HG02885 (cell line): ENCODE results near the gene P2RX5.

Experiments
- ATAC-seq: cut with Tn5 transposase; IDR thresholded peaks from one replicate; pipeline ENCODE4 v1.9.1; 2021; ENCODE audit warnings: mild to moderate bottlenecking; ENCODE audit not compliant: unreplicated experiment, poor library complexity

The P2RX5 gene

DNA sequence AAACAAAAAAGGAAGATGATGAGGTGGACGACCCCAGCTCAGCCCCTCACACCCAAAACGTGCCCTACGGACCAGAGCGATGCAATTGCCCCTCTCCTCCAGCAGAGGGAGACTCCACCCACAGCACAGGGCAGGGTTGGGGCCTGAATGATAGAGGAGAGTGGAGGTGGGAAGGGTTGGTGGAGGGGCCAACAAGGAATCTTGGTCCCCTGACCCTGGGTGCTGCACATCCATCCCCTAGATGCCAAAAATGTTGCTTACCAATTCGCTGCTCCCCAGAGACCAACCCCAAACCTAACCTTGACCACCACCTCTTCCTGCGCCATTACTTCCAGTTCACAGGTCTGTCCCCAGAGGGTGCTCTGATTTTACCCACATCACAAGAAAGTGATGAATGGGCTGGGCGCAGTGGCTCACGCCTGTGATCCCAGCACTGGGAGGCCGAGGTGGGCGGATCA is 12.9 kb downstream of the P2RX5 start:
- ATAC-seq, result peak; percentile 47

DNA sequence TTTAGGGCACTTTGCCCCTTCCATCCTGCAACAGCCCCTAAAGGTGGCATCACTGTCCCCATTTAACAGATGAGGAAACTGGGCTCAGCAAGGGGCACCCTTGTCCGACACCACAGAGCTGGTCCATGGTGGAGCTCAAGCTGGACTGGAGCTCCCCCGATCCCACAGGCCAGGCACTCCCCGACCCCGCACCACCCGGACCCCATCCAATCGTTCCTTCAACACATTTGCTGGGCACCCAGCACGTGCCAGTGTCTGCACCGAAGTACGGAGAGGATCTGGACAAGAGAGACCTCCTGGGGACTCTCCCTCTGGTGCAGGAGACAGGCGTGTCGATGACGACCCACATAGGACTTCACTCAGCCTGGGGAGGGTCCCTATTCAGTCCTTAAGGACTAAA is 13.9 kb downstream of the P2RX5 start:
- no peak for ATAC-seq

DNA sequence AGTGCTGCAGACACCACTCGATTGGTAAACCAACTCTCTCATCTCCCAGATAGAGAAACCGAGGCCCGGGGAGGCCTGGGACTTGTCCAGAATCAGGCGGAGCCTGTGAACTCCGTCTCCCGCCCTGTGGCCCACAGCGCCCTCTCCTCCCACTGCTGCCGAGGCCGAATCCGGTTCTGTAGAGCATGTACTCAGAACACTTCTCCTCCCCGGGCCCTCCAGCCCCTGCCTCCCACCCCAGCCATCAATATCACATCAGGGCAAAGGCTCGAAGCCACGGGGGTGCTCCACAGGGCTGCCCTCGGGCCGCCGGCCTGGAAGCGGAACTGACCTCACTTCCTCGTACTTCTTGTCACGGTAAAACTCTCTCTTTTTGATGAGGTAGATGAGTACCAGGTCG is 14.4 kb downstream of the P2RX5 start:
- no peak for ATAC-seq

DNA sequence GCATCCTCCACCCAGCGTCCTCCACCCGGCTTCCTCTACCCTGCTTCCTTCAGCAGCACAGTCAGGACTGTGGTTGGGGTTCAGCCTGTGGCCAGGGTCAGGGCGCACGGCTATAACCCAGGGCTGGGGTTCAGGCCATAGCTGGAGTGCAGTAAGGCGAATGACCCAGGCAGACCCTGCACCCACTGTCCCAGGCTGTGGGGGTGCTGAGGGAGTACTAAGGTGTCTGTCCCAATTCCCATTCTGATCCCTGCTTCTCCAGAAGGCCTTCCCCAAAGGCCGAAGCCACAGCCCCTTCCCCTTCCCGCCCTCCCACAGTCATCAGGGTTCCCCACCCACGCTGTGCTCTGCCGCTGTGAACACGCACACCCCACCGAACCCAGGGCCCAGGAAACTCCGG is 14.9 kb downstream of the P2RX5 start:
- ATAC-seq, result no peak

DNA sequence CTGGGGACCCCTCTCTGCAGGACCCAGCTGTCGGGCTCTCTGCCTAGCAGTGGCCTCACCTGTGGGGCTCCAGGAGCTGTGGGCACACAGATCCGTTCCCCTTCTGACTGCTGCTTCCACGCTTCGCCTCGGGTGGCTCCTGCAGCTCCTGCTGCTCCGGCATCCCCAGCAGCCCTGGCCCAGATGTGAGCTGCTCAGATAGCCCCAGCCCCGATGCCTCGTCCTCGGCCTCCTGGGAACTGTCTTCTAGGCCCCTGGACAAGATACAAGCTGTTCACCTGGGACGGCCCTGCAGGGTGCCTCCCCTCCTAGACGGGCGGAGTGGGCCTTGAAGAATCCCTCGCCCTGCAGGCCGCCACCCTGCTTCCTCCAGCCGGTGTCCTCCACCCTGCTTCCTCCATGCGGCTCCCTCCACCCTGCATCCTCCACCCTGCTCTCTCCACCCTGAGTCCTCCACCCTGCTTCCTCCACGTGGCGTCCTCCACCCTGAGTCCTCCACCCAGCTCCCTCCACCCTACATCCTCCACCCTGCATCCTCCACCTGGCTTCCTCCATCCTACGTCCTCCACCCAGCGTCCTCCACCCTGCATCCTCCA is 16.3 kb downstream of the P2RX5 start:
- no peak for ATAC-seq

DNA sequence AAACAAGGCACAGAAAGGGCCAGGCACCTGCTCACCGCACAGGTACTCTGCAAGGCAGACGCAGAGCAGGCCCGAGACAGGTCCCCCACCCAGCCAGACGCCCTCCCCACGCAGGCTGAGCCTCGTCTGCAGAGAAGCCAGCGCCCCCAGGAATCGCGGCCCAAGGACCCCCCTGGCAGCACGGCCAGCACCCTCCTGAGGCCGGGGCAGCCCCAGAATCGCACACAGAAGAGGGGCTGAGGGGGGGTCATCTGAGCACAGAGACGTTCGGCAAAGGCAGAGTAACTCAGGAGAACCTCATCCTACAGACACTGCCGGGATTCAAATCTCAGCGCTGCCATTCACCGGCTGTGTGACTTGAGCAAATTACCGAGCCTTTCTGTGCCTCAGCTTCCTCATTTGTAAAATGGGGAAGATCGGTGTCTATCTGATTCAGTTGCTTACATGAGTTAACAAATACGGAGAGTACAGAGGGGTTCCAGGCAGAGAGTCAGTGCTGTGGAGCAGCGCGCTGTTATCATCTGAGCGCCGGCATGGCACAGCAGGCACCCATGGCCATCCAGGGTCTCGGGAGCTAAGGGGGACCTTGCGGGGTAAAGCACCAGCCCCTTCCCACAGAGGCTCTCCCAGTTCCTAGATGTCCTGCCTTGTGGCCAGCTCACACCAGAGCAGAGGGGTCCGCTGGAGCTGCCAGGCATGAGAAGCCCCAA is 17.0 kb downstream of the P2RX5 start:
- ATAC-seq, result no peak

DNA sequence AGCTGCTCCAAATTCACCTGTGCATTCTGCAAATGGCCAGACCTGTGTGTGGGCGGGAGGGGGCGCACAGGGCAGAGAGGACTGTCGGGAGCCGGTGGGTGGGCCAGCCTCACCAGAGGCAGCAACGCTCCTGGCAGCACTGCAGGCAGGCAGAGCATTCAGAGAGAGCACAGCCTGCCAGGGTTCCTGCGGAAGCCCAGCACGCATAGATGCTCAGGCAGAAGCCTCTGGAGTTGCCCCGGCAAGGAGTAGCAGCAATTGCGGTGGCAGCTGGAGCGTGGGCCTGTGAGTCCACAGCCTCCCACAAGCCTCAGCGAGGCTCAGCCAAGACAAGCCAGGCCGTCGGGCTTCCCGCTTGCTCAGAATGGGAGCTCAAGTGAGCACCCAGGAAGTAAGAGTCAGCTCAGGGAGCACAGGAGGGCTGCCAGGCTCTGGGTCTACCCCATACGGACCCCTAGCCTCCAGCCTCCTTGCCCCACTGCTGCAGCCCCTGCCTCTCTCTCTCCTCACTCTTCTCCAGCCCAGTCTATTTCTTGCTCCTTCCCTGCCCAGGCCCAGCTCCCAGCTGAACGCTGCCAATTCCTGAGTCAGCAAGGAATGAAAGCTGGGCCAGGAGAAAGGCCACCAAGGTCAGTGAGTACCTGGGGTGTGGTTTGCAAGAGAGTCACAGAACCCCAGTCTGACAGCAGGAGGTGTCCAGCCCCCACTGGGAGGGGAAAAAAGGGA is 17.7 kb downstream of the P2RX5 start:
- no peak for ATAC-seq

DNA sequence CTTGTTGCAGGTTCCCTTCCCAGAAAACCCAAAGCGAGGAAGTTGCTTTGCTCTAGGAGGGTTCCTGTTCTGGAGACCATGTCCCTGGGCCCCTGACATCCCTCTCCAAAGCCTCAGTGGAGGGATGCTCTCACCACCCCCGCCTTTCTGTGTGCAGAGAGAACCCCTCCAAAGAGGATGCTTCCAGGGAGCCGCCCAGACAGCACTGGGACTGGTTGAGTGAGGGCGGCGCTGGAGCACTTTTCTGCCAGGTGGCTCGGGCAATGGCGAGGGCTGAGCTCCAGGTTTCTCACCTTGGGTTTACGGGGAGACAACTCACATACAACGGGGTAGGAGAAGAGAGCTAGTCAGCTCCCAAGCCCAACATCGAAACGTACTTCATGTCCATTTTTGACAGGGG is 20.1 kb downstream of the P2RX5 start:
- ATAC-seq, result no peak

DNA sequence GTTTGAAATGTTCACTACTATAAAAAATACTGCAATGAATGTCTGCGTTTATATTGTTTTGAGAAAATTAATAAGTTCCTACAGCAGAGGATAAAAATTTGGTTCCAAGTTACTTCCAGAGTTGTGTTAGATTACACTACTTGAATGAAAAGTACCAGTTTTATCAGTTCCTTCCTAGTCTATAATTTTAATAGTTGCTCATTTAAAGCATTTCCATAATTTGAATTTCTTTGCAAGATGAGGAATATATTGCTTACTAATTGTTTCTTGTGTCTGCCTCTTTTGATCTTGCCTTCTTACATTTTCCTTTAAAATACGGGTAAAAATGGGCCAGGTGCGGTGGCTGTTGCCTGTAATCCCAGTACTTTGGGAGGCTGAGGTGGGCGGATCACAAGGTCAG is 23.4 kb downstream of the P2RX5 start:
- no peak for ATAC-seq

DNA sequence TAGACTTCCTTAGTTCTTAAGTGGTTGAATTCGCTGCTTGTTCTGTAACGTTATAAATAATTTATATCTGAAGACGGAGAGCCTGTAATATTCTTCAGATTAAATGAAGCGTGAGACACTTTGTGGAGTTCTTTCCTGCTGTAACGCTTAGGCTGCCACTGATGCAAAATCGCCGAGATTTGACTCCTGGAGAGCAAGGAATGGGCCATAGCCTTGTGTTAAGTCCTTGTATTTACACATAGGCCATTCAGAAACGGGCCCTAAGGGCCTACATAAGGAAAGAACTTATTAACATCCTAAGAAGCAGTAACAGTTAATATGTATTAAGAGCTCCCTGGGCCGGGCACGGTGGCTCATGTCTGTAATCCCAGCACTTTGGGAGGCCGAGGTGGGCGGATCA is 26.4 kb downstream of the P2RX5 start:
- ATAC-seq, result no peak

DNA sequence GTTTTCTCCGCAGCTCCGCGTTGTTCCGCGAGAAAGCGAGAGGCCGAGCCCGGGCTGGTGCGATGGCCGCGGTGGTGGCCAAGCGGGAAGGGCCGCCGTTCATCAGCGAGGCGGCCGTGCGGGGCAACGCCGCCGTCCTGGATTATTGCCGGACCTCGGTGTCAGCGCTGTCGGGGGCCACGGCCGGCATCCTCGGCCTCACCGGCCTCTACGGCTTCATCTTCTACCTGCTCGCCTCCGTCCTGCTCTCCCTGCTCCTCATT is 26.9 kb downstream of the P2RX5 start:
- no peak for ATAC-seq

DNA sequence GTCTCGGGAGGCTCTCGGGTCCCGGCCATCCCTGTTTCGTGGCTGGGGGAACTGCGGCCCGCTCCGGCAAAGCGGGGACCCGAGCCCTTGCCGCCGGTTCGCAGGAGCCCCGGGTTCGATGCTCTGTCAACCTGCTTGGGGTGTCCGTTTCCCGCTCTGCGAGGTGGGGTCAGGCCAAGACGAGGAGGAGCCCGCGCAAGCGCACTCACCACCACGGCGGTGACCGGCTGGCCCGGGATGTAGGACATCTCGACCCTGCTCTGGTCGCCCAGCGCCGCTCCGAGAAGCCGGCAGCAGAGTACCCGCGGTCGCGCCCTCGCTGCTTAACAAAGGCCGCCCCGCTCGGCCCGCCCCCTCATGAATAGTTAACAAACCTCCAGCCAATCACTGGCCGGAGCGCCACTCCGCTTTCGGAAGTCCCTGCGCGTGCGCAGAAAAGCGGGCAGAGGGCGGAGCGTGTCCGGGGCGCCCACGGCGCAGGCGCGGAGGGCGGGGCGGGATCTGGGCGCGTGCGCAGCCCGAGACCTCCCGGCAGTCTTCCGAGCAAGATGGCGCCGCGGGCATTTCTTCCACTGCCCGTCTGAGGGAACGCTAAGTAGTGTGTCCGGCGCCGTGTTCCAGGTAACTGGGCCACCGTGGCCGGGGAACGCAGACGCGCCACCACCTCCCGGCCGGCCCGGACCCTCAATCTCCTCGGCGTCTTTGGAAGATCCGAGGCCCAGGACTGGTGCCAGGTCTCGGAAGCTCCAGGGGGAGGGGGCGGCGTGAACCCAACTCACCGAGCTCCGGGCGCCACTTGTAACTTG is 27.5 kb downstream of the P2RX5 start, which contains the start of the genes EMC6 and TAX1BP3:
TSS of gene EMC6 (plus strand) at position 534 of the 806 bp plus-strand sequence. CDS start 335 bp downstream, outside the sequence.
TSS of gene TAX1BP3 (minus strand) at position 300 of the 806 bp plus-strand sequence. CDS start at position 248, 52 bp downstream.
- ATAC-seq, result peak; percentile 91

DNA sequence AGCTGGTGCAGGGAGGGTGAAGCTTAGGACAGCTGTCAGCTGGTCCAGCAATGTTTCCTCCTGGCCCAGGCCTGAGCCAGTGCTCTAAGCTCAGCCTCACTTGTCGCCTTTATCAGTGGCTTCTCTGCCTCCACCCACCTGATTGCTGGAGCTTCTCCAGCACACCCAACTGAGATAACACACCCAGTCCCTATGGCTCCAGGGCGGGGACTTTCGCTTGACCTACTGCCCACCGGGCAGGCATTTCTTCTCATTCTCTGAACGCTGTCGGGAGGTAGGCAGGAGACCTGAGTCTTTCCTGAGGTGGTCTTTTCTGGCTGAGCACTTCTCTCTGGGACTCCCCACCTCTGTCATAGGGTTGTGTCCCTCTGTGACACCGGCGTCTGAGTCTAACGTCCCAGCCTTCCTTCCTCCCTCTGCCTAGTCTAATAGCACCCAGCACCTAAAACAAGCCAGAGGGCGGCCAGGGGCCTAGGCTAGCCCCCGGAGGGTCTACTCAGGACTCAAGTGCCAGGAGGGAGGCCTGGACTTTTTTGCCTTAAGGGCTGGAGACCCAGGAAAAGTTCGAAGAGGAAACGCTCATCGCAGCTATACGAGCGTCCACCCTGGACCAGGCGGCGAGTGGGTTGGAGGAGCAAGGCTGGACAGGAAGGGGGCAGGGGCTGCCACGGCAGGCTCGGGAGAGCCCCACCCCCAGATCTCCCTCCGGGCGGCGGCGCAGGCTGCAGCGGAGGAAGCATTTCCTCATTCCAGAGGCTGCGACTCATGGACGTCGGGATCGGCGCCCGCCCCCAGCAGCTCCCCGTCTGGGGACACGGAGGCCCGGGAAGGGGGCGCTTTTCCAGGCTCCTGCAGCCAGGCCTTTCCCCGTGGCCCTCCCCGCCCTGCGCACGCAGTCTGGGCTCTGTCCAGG is 28.3 kb downstream of the P2RX5 start:
- ATAC-seq, result peak; percentile 19

DNA sequence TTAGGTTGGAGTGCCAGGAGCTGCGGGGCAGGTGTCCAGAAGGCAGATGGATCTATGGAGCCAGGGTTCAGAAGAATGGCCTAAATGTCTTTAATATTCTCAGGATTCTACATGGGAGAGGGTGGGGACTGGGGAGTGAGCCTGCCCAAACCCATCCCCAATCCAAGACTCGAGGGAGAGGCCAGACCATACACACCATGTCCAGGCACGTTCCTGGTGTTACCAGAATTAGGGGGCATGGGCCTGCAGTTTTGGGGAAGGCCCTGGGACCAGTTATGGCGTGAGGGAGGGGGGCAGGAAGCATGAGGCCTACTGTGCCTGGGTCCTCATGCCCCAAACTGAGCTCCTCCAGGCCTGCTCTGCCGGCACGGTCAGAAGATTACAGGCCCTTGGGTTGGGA is 29.4 kb downstream of the P2RX5 start:
- no peak for ATAC-seq

DNA sequence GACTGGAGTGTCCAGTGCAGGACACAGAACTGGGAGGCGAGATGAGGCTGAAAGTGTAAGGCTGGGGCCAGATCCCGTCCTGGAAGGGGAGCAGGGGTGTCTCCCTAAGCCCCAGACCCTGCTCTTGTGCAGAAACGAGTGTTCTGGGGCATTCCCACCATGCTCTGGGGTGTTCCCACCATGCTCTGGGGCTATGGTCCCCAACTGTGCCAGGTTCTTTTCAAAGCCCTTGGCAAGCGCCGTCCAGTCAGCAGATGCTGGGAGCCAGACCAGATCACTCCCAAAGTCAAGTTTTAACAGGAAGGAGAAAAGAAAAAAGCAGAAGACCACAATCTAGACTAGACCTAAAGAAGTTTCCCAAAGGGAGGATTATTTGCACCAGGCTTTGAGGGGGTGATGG is 30.1 kb downstream of the P2RX5 start:
- ATAC-seq, result no peak

DNA sequence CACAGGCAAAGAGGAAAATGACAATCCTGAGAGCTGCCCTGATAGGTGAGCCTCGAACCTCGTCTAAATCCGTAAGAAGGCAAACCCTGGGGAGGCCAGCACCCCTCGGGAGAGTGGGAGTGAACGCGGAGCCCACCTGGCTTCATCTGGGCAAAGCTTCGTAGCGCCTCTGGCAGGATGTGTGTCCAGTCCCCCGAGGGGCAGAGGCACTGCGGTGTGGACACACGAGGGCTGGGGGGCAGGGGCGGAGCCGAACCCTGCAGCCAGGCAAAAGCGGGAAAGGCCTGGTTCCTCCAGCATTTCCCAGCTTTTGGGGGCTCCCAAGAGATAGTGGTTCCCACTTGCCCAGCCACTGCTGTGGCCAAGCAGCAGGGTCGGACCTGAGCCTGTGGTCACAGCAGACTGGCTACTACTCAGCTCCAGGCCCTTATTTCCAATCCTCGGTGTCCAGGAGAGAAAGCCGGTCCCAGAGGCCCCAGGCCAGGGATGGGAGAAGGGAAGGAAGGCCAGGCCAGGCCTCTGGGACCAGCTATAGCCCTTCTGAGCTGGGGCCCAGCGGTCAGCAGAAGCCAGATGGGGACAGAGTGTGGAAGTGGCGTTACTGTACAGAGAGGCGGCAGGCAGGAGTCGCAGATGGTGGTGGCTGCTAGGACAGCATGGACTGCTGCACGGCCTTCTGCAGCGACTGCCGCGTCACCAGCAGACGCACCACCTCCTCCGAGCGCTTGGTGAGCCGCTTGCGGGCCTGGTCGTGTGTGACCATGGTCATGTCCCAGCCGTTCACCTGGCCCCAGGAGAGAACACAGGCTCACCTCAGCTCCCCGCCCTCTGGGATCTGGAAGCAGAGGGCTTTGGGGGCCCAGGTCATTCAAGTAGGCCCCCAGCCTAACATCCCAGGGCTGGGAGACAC is 32.6 kb downstream of the P2RX5 start:
- ATAC-seq, result no peak

DNA sequence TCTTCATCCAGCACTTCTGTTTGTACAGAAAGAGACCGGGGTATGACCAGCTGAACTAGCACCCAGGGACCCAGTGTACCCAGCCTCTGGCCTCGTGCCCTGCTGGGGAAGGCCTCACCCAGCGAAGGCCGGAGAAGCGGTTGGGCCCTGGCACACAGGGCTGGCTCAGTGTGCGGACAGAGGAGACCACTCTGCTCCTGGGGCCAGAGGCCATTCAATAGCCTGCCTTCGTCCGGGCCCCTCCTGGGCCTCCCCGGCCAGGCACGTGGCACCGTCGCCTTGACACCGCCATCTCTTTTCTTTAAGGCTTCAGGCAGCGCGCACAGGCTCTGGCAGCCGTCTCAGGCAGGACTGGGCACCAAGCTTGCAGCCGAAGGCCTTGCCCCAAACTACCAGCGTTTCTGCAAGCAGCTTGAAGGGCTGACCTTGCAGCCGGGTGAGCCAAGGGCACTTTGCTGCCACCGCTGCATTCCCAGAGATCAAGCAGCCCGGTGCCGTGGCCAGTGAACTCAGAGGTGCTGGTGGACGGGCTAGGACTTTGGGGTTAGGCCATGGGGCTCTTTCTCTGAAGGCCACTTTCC is 35.6 kb downstream of the P2RX5 start:
- ATAC-seq, result no peak

DNA sequence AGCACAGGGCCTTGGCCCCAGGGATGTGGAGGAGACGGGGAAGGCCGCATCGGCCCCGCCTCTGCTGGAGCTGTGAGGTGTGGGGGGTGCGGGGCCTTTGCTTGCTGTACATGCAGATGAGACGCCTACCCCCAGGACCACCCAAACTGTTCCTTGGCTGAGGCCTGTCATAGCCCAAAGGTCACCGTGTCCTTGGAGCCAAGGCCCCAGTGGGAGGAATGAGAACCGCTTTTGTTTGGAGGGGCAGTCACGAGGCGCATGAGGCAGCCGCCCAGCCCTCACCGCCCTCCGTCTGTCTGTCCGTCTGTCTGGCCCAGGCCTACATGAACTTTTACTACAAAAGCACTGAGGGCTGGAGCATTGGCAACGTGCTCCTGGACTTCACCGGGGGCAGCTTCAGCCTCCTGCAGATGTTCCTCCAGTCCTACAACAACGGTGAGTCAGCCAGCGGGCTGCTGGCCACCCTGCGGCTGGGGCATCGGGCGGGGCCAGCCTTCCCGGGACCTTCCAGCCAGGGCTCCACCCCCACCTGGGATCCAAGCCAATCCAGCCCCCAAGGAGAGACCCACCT is 36.3 kb downstream of the P2RX5 start:
- no peak for ATAC-seq
